ENCODE data around the gene P2RY14.

The P2RY14 gene

DNA sequence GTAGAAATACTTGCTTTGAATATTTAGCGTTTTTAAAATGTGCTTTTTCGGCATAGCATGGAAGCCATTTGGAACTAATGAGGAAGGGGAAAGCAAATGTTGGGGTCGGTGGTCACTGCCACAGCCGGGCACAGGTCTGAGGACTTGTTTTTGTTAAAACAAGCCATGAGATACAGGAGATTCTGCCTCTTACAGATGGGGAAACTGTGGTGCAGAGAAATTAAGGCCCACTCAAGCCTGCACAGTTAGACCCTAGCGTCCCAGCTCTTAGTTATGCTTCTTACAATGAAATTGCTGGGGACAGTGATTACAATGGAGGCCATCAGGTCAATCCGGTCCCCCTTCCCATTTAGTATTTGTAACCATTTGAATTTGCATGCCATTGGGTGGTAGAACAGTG, 72.9 kb downstream of the P2RY14 start:
- no peak overlapping the region for H3K27ac ChIP-seq (ENCODE audit: low read length)
- no peak for DNase-seq
- no peak overlapping the region for H3K4me3 ChIP-seq (ENCODE audit: low read length)
- H3K36me3 ChIP-seq (replicated peaks; ENCODE audit: insufficient read depth, low read length): no peaks in the 10 kb centered on the region
- TF ChIP-seq, protein P1, sequence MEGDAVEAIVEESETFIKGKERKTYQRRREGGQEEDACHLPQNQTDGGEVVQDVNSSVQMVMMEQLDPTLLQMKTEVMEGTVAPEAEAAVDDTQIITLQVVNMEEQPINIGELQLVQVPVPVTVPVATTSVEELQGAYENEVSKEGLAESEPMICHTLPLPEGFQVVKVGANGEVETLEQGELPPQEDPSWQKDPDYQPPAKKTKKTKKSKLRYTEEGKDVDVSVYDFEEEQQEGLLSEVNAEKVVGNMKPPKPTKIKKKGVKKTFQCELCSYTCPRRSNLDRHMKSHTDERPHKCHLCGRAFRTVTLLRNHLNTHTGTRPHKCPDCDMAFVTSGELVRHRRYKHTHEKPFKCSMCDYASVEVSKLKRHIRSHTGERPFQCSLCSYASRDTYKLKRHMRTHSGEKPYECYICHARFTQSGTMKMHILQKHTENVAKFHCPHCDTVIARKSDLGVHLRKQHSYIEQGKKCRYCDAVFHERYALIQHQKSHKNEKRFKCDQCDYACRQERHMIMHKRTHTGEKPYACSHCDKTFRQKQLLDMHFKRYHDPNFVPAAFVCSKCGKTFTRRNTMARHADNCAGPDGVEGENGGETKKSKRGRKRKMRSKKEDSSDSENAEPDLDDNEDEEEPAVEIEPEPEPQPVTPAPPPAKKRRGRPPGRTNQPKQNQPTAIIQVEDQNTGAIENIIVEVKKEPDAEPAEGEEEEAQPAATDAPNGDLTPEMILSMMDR (IDR thresholded peaks at IDR 0.05; ENCODE audit: low read length): no peak
- TF ChIP-seq EZH2 (optimal IDR thresholded peaks at IDR 0.05; ENCODE audit: low read depth, low read length) (no peak), EZH2phosphoT487 (IDR thresholded peaks at IDR 0.05; ENCODE audit: low read length) (no peak)
- no peak overlapping the region for H2AFZ ChIP-seq (ENCODE audit: low read length)
- no peaks in the 10 kb centered on the region for H4K20me1 ChIP-seq (ENCODE audit: insufficient read depth, low read length)
- peaks cover 5% of the 10 kb centered on the region; the same call in 1 of the 2 replicates for H3F3A ChIP-seq (ENCODE audit: insufficient read depth, low read length)
- peaks cover 7% of the 10 kb centered on the region; the same call in 1 of the 2 replicates for H3K4me1 ChIP-seq (ENCODE audit: low read length)
- H3K9me2 ChIP-seq (replicated peaks; ENCODE audit: insufficient read depth, low read length): no peaks in the 10 kb centered on the region
- H3K9ac ChIP-seq (ENCODE audit: low read length): no peak overlapping the region
- no peak overlapping the region for H3K4me2 ChIP-seq (ENCODE audit: low read depth, low read length)
- H3K9me3 ChIP-seq (replicated peaks; ENCODE audit: insufficient read depth, low read length): no peaks in the 10 kb centered on the region
- no peaks in the 10 kb centered on the region for H3K27me3 ChIP-seq (replicated peaks; ENCODE audit: insufficient read depth, low read length)
- no peaks in the 10 kb centered on the region for H3K79me2 ChIP-seq (ENCODE audit: low read length)

DNA sequence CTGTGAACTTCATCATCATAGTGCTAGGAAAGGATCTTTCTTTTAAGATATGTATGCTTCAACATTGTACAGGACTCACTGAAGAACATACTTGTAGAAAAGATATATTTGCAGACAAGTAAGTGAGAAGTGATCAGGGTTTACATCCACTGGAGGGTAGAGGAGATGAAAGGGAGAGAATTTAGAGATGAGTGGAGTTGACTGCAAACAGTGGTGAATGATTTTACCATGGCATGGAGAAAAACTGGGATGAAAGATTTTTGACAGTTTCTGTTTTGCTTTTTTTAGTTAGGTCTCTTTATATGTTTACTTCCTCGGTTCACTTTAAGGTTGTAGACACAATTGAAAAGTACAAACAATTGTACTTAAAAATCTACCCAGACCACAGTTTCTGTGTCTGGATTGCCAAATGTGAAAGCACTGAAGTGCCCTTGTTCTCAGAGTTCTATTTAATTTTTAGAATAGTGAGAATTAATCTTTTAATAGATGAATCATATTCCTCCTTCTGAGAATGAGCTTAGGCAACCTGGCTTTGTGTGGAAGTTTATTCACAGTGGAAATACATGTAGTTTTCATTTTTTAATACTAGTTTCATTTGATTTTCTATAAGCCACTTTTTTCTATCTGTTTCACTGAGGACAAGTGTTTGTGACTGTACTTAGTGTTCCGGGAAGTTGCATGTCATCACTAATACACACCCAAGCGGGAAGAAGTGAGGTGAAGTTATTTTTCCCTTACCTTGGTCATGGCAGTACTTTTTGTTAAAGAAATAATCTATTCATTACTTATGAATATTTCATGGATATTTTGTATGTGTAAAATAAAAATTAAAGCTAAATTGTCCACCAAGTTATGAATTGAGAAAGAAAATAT, 73.6 kb downstream of the P2RY14 start:
- no peak for DNase-seq
- H3F3A ChIP-seq (ENCODE audit: insufficient read depth, low read length): peaks cover 5% of the 10 kb centered on the region; the same call in 1 of the 2 replicates
- H3K27me3 ChIP-seq (replicated peaks; ENCODE audit: insufficient read depth, low read length): no peaks in the 10 kb centered on the region
- H3K27ac ChIP-seq (ENCODE audit: low read length): no peak overlapping the region
- no peak overlapping the region for H2AFZ ChIP-seq (ENCODE audit: low read length)
- H3K4me3 ChIP-seq (ENCODE audit: low read length): no peak overlapping the region
- H3K9ac ChIP-seq (ENCODE audit: low read length): no peak overlapping the region
- H3K4me2 ChIP-seq (ENCODE audit: low read depth, low read length): no peak overlapping the region
- H3K4me1 ChIP-seq (ENCODE audit: low read length): peaks cover 7% of the 10 kb centered on the region; the same call in 1 of the 2 replicates
- TF ChIP-seq, protein P1 (IDR thresholded peaks at IDR 0.05; ENCODE audit: low read length): no peak
- no peak for TF ChIP-seq EZH2 (optimal IDR thresholded peaks at IDR 0.05; ENCODE audit: low read depth, low read length)
- no peak for TF ChIP-seq EZH2phosphoT487 (IDR thresholded peaks at IDR 0.05; ENCODE audit: low read length)
- no peaks in the 10 kb centered on the region for H3K9me3 ChIP-seq (replicated peaks; ENCODE audit: insufficient read depth, low read length)
- no peaks in the 10 kb centered on the region for H4K20me1 ChIP-seq (ENCODE audit: insufficient read depth, low read length)
- no peaks in the 10 kb centered on the region for H3K36me3 ChIP-seq (replicated peaks; ENCODE audit: insufficient read depth, low read length)
- H3K79me2 ChIP-seq (ENCODE audit: low read length): no peaks in the 10 kb centered on the region
- no peaks in the 10 kb centered on the region for H3K9me2 ChIP-seq (replicated peaks; ENCODE audit: insufficient read depth, low read length)

DNA sequence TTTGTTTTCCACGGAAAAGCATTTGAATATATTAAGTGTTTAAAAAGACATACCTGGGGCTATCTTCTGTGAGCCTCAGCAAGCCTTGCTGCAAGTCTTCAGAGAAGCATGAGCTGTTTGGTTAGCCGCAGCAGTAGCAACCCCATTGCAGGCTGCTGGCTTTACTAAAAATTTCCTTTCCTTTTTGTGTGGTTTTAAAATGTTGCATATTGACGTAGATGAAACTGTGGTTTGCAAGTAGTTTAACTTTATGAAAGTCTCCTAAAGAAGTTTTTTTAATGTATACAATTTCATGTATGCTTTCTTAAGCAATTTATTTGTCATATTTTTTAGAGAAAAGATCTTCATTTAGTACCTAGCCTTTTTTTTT, 75.3 kb downstream of the P2RY14 start, which contains the start of gene GPR171:
TSS of gene GPR171 (minus strand) at position 166 of the 370 bp plus-strand sequence. CDS start 3,830 bp downstream, outside the sequence.
- H3K9me3 ChIP-seq (replicated peaks; ENCODE audit: insufficient read depth, low read length): no peaks in the 10 kb centered on the region
- no peak within 1 kb of the TSS for H3K4me3 ChIP-seq (ENCODE audit: low read length)
- no peaks in the 10 kb centered on the region for H3K79me2 ChIP-seq (ENCODE audit: low read length)
- TF ChIP-seq, protein P1 (IDR thresholded peaks at IDR 0.05; ENCODE audit: low read length): no peak
- TF ChIP-seq EZH2 (optimal IDR thresholded peaks at IDR 0.05; ENCODE audit: low read depth, low read length) (no peak), EZH2phosphoT487 (IDR thresholded peaks at IDR 0.05; ENCODE audit: low read length) (no peak)
- no peaks in the 10 kb centered on the region for H4K20me1 ChIP-seq (ENCODE audit: insufficient read depth, low read length)
- no peak within 1 kb of the TSS for H2AFZ ChIP-seq (ENCODE audit: low read length)
- H3K27ac ChIP-seq (ENCODE audit: low read length): peak within 1 kb of the TSS; percentile 13; the same call in 1 of the 2 replicates
- peaks cover 5% of the 10 kb centered on the region; the same call in 1 of the 2 replicates for H3F3A ChIP-seq (ENCODE audit: insufficient read depth, low read length)
- H3K4me2 ChIP-seq (ENCODE audit: low read depth, low read length): peak within 1 kb of the TSS; percentile 24; the same call in 1 of the 2 replicates
- peaks cover 7% of the 10 kb centered on the region; the same call in 1 of the 2 replicates for H3K4me1 ChIP-seq (ENCODE audit: low read length)
- H3K9me2 ChIP-seq (replicated peaks; ENCODE audit: insufficient read depth, low read length): no peaks in the 10 kb centered on the region
- no peaks in the 10 kb centered on the region for H3K36me3 ChIP-seq (replicated peaks; ENCODE audit: insufficient read depth, low read length)
- H3K9ac ChIP-seq (ENCODE audit: low read length): no peak within 1 kb of the TSS
- peak; percentile 67 for DNase-seq
- H3K27me3 ChIP-seq (replicated peaks; ENCODE audit: insufficient read depth, low read length): no peaks in the 10 kb centered on the region
